H1 (cell line): ENCODE data around the gene DYRK1B. TPM values are rescaled to one million over a fixed set of nuclear protein-coding genes. Genes with fewer than 3 reads are reported as not detected.

Source experiments
- CTCF ChIA-PET: fragments of 300-600 bp; sonication (Branson Sonifier 250); formaldehyde crosslinking; loops from one replicate; lab custom pipeline; 2021; ENCODE audit not compliant: partially characterized antibody; lab: Charles Lee
- POLR2A ChIA-PET: fragments of 300-600 bp; sonication (Branson Sonifier 250); formaldehyde crosslinking; loops from one replicate; lab custom pipeline; 2021; ENCODE audit warnings: inconsistent platforms; ENCODE audit not compliant: partially characterized antibody; lab: Charles Lee
- DNase-seq, 2 experiments: peaks; one replicate each; pipeline versions ENCODE4 v3.0.0 to v3.0.0-alpha.2; 2010 to 2022; ENCODE audit warnings: low spot score in 2 of 2, low read depth in 1 of 2, mixed read lengths in 1 of 2
- FAIRE-seq: peaks from 2 replicates; lab custom pipeline; 2011; peaks lifted over from hg19 to GRCh38; lab: Jason Lieb, UNC
- H2AFZ ChIP-seq: 2 replicates; pipeline ENCODE4 v1.8.1; 2012; ENCODE audit warnings: low read length, inconsistent platforms
- H2AK5ac ChIP-seq: 2 replicates; pipeline ENCODE4 v1.6.1; 2013; ENCODE audit warnings: low read depth, low read length
- H2BK120ac ChIP-seq: replicated peaks from 2 replicates; pipeline ENCODE3; 2013; ENCODE audit warnings: low read depth, low read length, inconsistent platforms
- H2BK12ac ChIP-seq: 2 replicates; pipeline ENCODE4 v1.6.1; 2013; ENCODE audit warnings: low read depth, low read length
- H2BK15ac ChIP-seq: 2 replicates; pipeline ENCODE4 v1.6.1; 2013; ENCODE audit warnings: low read length
- H2BK20ac ChIP-seq: 2 replicates; pipeline ENCODE4 v1.6.1; 2013; ENCODE audit warnings: low read length
- H2BK5ac ChIP-seq: 2 replicates; pipeline ENCODE4 v1.6.1; 2013; ENCODE audit warnings: low read depth, low read length
- H3K14ac ChIP-seq: 2 replicates; pipeline ENCODE4 v1.6.1; 2013; ENCODE audit warnings: inconsistent platforms; ENCODE audit not compliant: insufficient read length
- H3K18ac ChIP-seq: 2 replicates; pipeline ENCODE4 v1.6.1; 2013; ENCODE audit warnings: low read length; ENCODE audit errors: extremely low read depth
- H3K23ac ChIP-seq: 2 replicates; pipeline ENCODE4 v1.6.1; 2013; ENCODE audit warnings: inconsistent platforms; ENCODE audit not compliant: insufficient read length
- H3K23me2 ChIP-seq: 2 replicates; pipeline ENCODE4 v1.6.1; 2013; ENCODE audit warnings: low read depth, low read length
- H3K27ac ChIP-seq: 2 replicates; pipeline ENCODE4 v1.6.1; 2011; ENCODE audit warnings: low read depth, low read length, inconsistent platforms
- H3K27me3 ChIP-seq, 4 experiments: replicated peaks in 1 of 4; 1 replicate in 1 of 4; 2 replicates in 3 of 4; pipeline versions ENCODE4 v1.6.1 to v1.8.1; 2011 to 2013; ENCODE audit warnings: low read length in 3 of 4, mild to moderate bottlenecking in 3 of 4, inconsistent platforms in 2 of 4, mixed read lengths in 2 of 4, moderate library complexity in 1 of 4; ENCODE audit not compliant: control insufficient read depth in 3 of 4, insufficient read depth in 3 of 4; ENCODE audit errors: extremely low read depth in 1 of 4
- H3K36me3 ChIP-seq, 4 experiments: 2 replicates each; pipeline versions ENCODE4 v1.6.1 to v1.8.1; 2011 to 2013; ENCODE audit warnings: mild to moderate bottlenecking in 4 of 4, low read length in 3 of 4, moderate library complexity in 2 of 4, control low read depth in 1 of 4, inconsistent platforms in 1 of 4; ENCODE audit not compliant: insufficient read depth in 4 of 4, control insufficient read depth in 2 of 4
- H3K4ac ChIP-seq: replicated peaks from 2 replicates; pipeline ENCODE3; 2013; ENCODE audit warnings: low read length, low read depth, mixed read lengths, inconsistent platforms; ENCODE audit not compliant: insufficient read length
- H3K4me1 ChIP-seq, 4 experiments: replicated peaks in 1 of 4; 1 replicate in 1 of 4; 2 replicates in 3 of 4; pipeline versions ENCODE4 v1.6.1 to v1.8.1; 2011 to 2013; ENCODE audit warnings: low read length in 3 of 4, inconsistent platforms in 2 of 4, mixed read lengths in 1 of 4; ENCODE audit not compliant: insufficient read depth in 4 of 4, control insufficient read depth in 3 of 4
- H3K4me2 ChIP-seq, 2 experiments: 2 replicates each; pipeline versions ENCODE4 v1.6.1 to v1.8.1; 2011 to 2013; ENCODE audit warnings: low read depth in 2 of 2, low read length in 2 of 2, control low read depth in 1 of 2, inconsistent platforms in 1 of 2, mild to moderate bottlenecking in 1 of 2; ENCODE audit not compliant: insufficient read depth in 1 of 2
- H3K4me3 ChIP-seq, 4 experiments: fragments of 200-600, 300-600 bp in 1 of 4; sonication (generic), shearing (Covaris generic), sonication (Bioruptor Twin) in 1 of 4; 2 replicates each; pipeline versions ENCODE4 v1.5.1 to v1.8.1; 2011 to 2016; ENCODE audit warnings: low read length in 4 of 4, low read depth in 3 of 4, control low read depth in 2 of 4, inconsistent platforms in 2 of 4, mild to moderate bottlenecking in 2 of 4, mixed read lengths in 1 of 4, moderate library complexity in 1 of 4; ENCODE audit not compliant: insufficient read depth in 2 of 4; ENCODE audit errors: extremely low read depth in 1 of 4
- H3K56ac ChIP-seq: replicated peaks from 2 replicates; pipeline ENCODE3; 2013; ENCODE audit warnings: low read depth, mild to moderate bottlenecking, mixed read lengths, low read length, inconsistent platforms; ENCODE audit not compliant: insufficient read length
- H3K79me1 ChIP-seq: 2 replicates; pipeline ENCODE4 v1.6.1; 2013; ENCODE audit warnings: low read depth, low read length, control low read depth
- H3K79me2 ChIP-seq, 2 experiments: 2 replicates each; pipeline versions ENCODE4 v1.6.1 to v1.8.1; 2012 to 2013; ENCODE audit warnings: low read length in 2 of 2, mild to moderate bottlenecking in 2 of 2, inconsistent platforms in 1 of 2; ENCODE audit not compliant: insufficient read depth in 2 of 2, control insufficient read depth in 1 of 2
- H3K9ac ChIP-seq, 4 experiments: replicated peaks in 1 of 4; 1 replicate in 1 of 4; 2 replicates in 3 of 4; pipeline versions ENCODE4 v1.6.1 to v1.8.1; 2011 to 2013; ENCODE audit warnings: low read depth in 3 of 4, low read length in 3 of 4, control low read depth in 2 of 4, mild to moderate bottlenecking in 2 of 4, moderate library complexity in 2 of 4, inconsistent platforms in 1 of 4; ENCODE audit errors: extremely low read depth in 1 of 4
- H3K9me3 ChIP-seq, 2 experiments: 2 replicates each; pipeline versions ENCODE4 v1.6.1 to v1.8.1; 2012 to 2013; ENCODE audit warnings: mild to moderate bottlenecking in 2 of 2, moderate library complexity in 2 of 2, control low read depth in 1 of 2, inconsistent platforms in 1 of 2, low read depth in 1 of 2, low read length in 1 of 2, mixed read lengths in 1 of 2; ENCODE audit not compliant: insufficient read depth in 2 of 2
- H4K20me1 ChIP-seq, 2 experiments: replicated peaks in 1 of 2; 2 replicates each; pipeline versions ENCODE3 to v1.8.1; 2011 to 2013; ENCODE audit warnings: inconsistent platforms in 2 of 2, low read length in 2 of 2, mild to moderate bottlenecking in 1 of 2; ENCODE audit not compliant: insufficient read depth in 2 of 2, control insufficient read depth in 1 of 2
- H4K5ac ChIP-seq: 2 replicates; pipeline ENCODE4 v1.6.1; 2013; ENCODE audit warnings: low read length, low read depth, mixed read lengths, inconsistent platforms; ENCODE audit not compliant: insufficient read length
- H4K8ac ChIP-seq: 2 replicates; pipeline ENCODE4 v1.8.0; 2013; ENCODE audit warnings: mild to moderate bottlenecking, moderate library complexity, low read length, inconsistent platforms; ENCODE audit not compliant: insufficient read depth; ENCODE audit errors: extremely low read depth
- H4K91ac ChIP-seq: replicated peaks from 2 replicates; pipeline ENCODE3; 2013; ENCODE audit warnings: low read length, mixed read lengths, inconsistent platforms; ENCODE audit not compliant: insufficient read length
- WGBS, 2 experiments: shearing (Covaris generic) in 1 of 2; methylation state at CpG; one replicate each; pipeline versions ENCODE4 v1.1.6 to v1.1.7; 2013 to 2015; ENCODE audit warnings: low lambda C conversion rate in 2 of 2, mixed read lengths in 2 of 2, inconsistent platforms in 1 of 2, low coverage in 1 of 2, missing lambda C conversion rate in 1 of 2; ENCODE audit not compliant: insufficient replicate concordance in 2 of 2, insufficient coverage in 1 of 2, insufficient read length in 1 of 2; ENCODE audit errors: extremely low coverage in 1 of 2, missing lambda C conversion rate in 1 of 2; 5-methylcytosine and 5-hydroxymethylcytosine counted together
- polyA plus RNA-seq, 7 experiments: library from polyadenylated mRNA; depleted of rRNA in 3 of 7; stranded (reverse) in 5 of 7; unstranded in 2 of 7; fragments of >200 nt in 5 of 7; fragments of 200-250 nt in 2 of 7; gene quantifications; 1 replicate in 5 of 7; 2 replicates in 1 of 7; 4 replicates in 1 of 7; pipeline versions ENCODE4 v1.2.1 to v1.2.3, GENCODE V29; 2011 to 2013; ENCODE audit warnings: missing spikeins in 2 of 7, mixed read lengths in 2 of 7
- total RNA-seq: library from RNA; stranded (reverse); fragmentation: NEBNext Ultra II Directional; extraction: Animal tissue kit (Norgen Biotek cat#: 25700); gene quantifications from 2 replicates; pipeline ENCODE4 v1.2.1, GENCODE V29; 2021

DYRK1B gene
- total and polyA plus RNA-seq, 2 of the 8 experiments (the other 6 are each of a cell fraction or from before 2014, with no cell fraction given): 6.9 to 14.8 TPM

GRCh38 chr19:39829702-39830275, 4.2 kb downstream of the DYRK1B start:
- ChIA-PET CTCF (interaction anchor here (2.9 kb wide), 1 partner anchor 14 kb away, joined by 22 read pairs; no protein-coding TSS in a partner anchor), POLR2A (interaction anchor here (1.8 kb wide), 1 partner anchor 9 kb away, joined by 4 read pairs; no protein-coding TSS in a partner anchor)
- FAIRE-seq (no peak), DNase-seq (no peak)
- Histone ChIP-seq H3K79me1 (peaks cover 4% of the 10 kb centered on the region; the same call in 1 of the 2 replicates), H2AFZ (no peak overlapping the region), H3K27me3 (no peaks in the 10 kb centered on the region), H2BK12ac (no peak overlapping the region), H3K18ac (no peak overlapping the region), H3K79me2 (peaks cover 0 to 16% of the 10 kb centered on the region in 2 experiments; a peak in 2 of 4 replicates), H2BK15ac (no peak overlapping the region), H3K4me2 (no peak overlapping the region), H4K20me1 (peaks cover 0 to 2% of the 10 kb centered on the region in 2 experiments), H4K5ac (no peak overlapping the region), H3K23ac (no peak overlapping the region), H4K8ac (no peak overlapping the region), H3K36me3 (peaks cover 14 to 39% (median 30%) of the 10 kb centered on the region in 4 experiments; a peak in 7 of 8 replicates), H2AK5ac (no peak overlapping the region), H3K56ac (no peak overlapping the region), H3K23me2 (peaks cover 4% of the 10 kb centered on the region), H4K91ac (no peak overlapping the region), H2BK5ac (no peak overlapping the region), H3K4me1 (peaks cover 2 to 14% (median 5%) of the 10 kb centered on the region in 4 experiments; a peak in 6 of 7 replicates), H3K4ac (no peak overlapping the region), H3K9me3 (no peaks in the 10 kb centered on the region), H3K4me3 (no peak overlapping the region), H2BK120ac (no peak overlapping the region), H3K27ac (no peak overlapping the region), H3K14ac (no peak overlapping the region), H2BK20ac (no peak overlapping the region), H3K9ac (no peak overlapping the region)
- WGBS, 2 experiments: 92% methylated on average over 10 of the region's 10 CpGs; no CpG with 5 or more reads in 1 of the 2 experiments
